Mesothelial cell of epicardium (in vitro differentiated cells): ENCODE results near the gene NOS1AP. TPM values are rescaled to one million over a fixed set of nuclear protein-coding genes. Genes with fewer than 3 reads are reported as not detected.

Experiments used
- DNase-seq, 2 experiments: peaks; one replicate each; pipeline ENCODE4 v3.0.0; 2021; ENCODE audit warnings: low spot score in 2 of 2; ENCODE audit not compliant: unreplicated experiment in 2 of 2
- H3K27ac Mint-ChIP-seq: 2 replicates; pipeline ENCODE4 v1.8.0; 2021; ENCODE audit warnings: mixed read lengths
- H3K27me3 Mint-ChIP-seq: 2 replicates; pipeline ENCODE4 v1.8.0; 2021; ENCODE audit warnings: low read depth, mixed read lengths
- H3K36me3 Mint-ChIP-seq: 2 replicates; pipeline ENCODE4 v1.8.0; 2021; ENCODE audit warnings: mixed read lengths
- H3K4me1 Mint-ChIP-seq: 2 replicates; pipeline ENCODE4 v1.8.0; 2021; ENCODE audit warnings: mixed read lengths
- H3K4me3 Mint-ChIP-seq: 2 replicates; pipeline ENCODE4 v1.8.0; 2021; ENCODE audit warnings: mild to moderate bottlenecking, moderate library complexity, mixed read lengths
- H3K9me3 Mint-ChIP-seq: 2 replicates; pipeline ENCODE4 v1.8.0; 2021; ENCODE audit warnings: mixed read lengths
- total RNA-seq: library from RNA; stranded (reverse); gene quantifications from 3 replicates; pipeline ENCODE4 v1.2.1, GENCODE V29; 2021
- TF ChIP-seq, protein P1 (sequence below): fragments of 200-600 bp; sonication (generic); IDR thresholded peaks from one replicate; pipeline ENCODE4 v1.5.0; 2021; ENCODE audit warnings: antibody characterized with exemption; ENCODE audit not compliant: unreplicated experiment

The NOS1AP gene
- total RNA-seq, 1 donor from 2014 or later: 4.4 TPM

DNA sequence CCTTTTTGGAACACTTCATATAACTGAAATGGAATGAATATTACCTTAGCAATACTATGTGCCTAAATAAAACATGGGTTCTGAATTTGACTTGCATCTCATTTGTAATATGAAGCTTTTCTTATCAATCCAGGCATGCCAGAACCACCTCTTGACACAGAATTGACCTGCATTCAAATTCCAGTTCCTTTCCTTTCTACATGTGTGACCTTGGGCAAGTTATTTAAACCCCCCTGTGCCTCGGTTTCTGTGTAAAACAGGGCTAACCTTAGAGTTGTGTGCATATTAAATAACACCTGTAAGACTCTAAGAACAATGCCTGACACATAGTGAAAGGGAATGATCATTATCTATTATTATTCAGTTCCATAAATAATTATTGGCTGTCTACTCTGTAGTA is 2.0 kb upstream of the NOS1AP start:
- DNase-seq: no peak
- Mint-ChIP-seq H3K27me3 (peaks cover 16% of the 10 kb centered on the region), H3K36me3 (no peaks in the 10 kb centered on the region), H3K4me3 (no peak overlapping the region), H3K27ac (no peak overlapping the region), H3K4me1 (peaks cover 42% of the 10 kb centered on the region), H3K9me3 (no peaks in the 10 kb centered on the region)
- TF ChIP-seq, protein P1, sequence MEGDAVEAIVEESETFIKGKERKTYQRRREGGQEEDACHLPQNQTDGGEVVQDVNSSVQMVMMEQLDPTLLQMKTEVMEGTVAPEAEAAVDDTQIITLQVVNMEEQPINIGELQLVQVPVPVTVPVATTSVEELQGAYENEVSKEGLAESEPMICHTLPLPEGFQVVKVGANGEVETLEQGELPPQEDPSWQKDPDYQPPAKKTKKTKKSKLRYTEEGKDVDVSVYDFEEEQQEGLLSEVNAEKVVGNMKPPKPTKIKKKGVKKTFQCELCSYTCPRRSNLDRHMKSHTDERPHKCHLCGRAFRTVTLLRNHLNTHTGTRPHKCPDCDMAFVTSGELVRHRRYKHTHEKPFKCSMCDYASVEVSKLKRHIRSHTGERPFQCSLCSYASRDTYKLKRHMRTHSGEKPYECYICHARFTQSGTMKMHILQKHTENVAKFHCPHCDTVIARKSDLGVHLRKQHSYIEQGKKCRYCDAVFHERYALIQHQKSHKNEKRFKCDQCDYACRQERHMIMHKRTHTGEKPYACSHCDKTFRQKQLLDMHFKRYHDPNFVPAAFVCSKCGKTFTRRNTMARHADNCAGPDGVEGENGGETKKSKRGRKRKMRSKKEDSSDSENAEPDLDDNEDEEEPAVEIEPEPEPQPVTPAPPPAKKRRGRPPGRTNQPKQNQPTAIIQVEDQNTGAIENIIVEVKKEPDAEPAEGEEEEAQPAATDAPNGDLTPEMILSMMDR: no peak

DNA sequence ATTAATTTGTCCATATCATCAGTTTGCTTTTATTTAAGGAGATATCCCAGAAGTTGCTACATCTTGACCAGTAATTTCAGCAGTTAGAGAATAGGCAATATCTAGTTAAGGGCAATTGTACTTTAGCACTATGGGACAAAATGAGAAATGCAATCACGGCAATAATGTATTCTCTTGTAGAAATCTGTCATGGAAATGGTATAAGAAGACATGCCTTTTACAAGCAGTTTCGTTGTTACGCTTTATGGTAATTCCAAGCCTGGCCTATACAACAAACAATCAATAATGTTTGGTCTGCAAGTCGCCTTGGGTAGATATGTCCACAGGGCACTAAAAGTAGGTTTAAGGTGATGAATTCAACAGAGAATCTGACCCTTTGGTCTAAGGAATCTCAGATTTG is 1.2 kb upstream of the NOS1AP start:
- Mint-ChIP-seq H3K36me3 (no peaks in the 10 kb centered on the region), H3K4me1 (peaks cover 33% of the 10 kb centered on the region), H3K9me3 (no peaks in the 10 kb centered on the region), H3K4me3 (peak overlapping the region; percentile 64), H3K27me3 (peaks cover 20% of the 10 kb centered on the region), H3K27ac (no peak overlapping the region)
- no peak for DNase-seq
- TF ChIP-seq, protein P1: no peak

DNA sequence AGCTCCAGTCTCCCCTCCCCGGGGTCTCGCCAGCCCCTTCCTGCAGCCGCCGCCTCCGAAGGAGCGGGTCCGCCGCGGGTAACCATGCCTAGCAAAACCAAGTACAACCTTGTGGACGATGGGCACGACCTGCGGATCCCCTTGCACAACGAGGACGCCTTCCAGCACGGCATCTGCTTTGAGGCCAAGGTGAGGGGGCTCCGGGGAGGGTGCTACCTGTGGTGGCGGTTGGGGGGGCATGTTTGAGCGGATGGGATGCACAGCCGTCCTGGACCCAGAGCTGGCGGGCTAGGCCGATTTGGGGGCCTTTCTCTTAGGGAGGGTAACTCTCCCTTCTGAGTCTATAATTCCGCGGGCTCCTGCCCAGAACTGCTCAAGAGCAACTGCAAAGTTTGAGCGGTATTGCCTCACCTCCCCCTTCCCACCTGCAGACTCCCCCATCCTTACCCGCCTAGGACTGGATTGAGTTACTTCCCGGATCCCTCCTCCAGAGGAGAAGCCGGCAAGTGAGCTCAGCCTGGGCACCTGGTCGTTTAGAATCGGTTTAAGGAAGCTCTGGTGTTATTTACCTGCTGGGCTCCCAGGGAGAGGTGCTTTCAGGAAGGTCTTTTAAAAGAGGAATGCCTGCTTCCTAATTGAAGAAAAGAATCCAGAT is 730 bp downstream of the NOS1AP start:
- Mint-ChIP-seq H3K36me3 (peaks cover 8% of the 10 kb centered on the region), H3K27ac (no peak overlapping the region), H3K9me3 (peaks cover 7% of the 10 kb centered on the region), H3K4me3 (peak overlapping the region; percentile 75), H3K27me3 (peaks cover 20% of the 10 kb centered on the region), H3K4me1 (peaks cover 17% of the 10 kb centered on the region)
- no peak for DNase-seq
- TF ChIP-seq, protein P1: no peak

DNA sequence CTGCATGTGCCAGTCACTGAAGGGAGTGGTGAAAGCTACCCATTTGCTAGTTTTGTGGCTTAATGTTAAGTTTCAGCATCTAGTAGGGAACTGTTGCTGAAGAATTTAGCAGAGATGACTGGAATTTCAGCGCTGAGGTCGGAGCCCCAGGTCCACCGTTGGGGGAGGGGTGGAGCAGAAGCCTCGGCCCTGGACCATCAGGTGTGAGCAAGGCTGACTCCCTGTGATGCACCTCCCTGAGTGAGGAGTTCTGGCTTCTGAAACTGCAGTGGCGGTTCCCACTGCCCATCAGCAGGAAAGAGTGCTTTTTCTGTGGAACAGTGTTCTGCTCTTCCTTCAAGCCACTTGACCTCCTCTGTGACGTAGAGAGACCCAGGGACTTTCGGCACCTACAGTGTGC is 1.3 kb downstream of the NOS1AP start:
- DNase-seq: no peak
- no peak overlapping the region for H3K27ac Mint-ChIP-seq
- H3K27me3 Mint-ChIP-seq: peaks cover 20% of the 10 kb centered on the region
- H3K9me3 Mint-ChIP-seq: peaks cover 7% of the 10 kb centered on the region
- TF ChIP-seq, protein P1: no peak
- H3K36me3 Mint-ChIP-seq: peaks cover 8% of the 10 kb centered on the region
- peak overlapping the region; percentile 75 for H3K4me3 Mint-ChIP-seq
- H3K4me1 Mint-ChIP-seq: peaks cover 14% of the 10 kb centered on the region

DNA sequence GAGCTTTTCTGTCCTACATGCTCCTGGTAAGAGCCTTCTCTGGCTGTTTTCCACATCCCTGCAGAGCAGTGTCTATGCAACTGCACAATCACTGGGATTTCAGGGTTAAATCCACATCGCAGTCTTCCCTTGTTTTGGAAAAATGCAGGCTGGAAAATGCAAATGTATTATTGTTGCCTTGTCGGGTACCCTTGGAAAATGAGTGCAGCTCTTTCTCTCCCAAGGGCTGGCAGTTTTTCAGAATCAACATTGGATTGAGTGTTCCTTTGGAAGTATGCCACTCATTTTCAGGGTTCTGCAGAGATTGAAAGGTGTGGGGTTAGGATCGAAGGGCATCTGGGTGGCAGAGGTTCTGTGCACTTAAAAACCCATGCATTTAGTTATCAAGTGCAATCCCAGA is 3.2 kb downstream of the NOS1AP start:
- Mint-ChIP-seq H3K27ac (no peak overlapping the region), H3K27me3 (peaks cover 19% of the 10 kb centered on the region), H3K36me3 (peaks cover 8% of the 10 kb centered on the region), H3K4me3 (no peak overlapping the region), H3K4me1 (peaks cover 14% of the 10 kb centered on the region), H3K9me3 (peaks cover 7% of the 10 kb centered on the region)
- TF ChIP-seq, protein P1: no peak
- no peak for DNase-seq
